Neutrophil (primary cell): ENCODE data around the gene EFTUD2.

Experiments used
- H3K27ac ChIP-seq: fragments of 200-600 bp; sonication (generic); 2 replicates; pipeline ENCODE4 v1.5.1; 2016; ENCODE audit warnings: mild to moderate bottlenecking, moderate library complexity
- H3K27me3 ChIP-seq: fragments of 200-600 bp; sonication (generic); 2 replicates; pipeline ENCODE4 v1.6.0; 2016; ENCODE audit warnings: mild to moderate bottlenecking
- H3K36me3 ChIP-seq: fragments of 200-600 bp; sonication (generic); 2 replicates; pipeline ENCODE4 v1.5.1; 2017
- H3K4me1 ChIP-seq, 2 experiments: fragments of 200-600 bp in 1 of 2; sonication (generic) in 1 of 2; 1 replicate in 1 of 2; 2 replicates in 1 of 2; pipeline versions ENCODE4 v1.5.1 to v1.6.1; 2013 to 2016; ENCODE audit warnings: low read depth in 1 of 2, low read length in 1 of 2, mild to moderate bottlenecking in 1 of 2, moderate library complexity in 1 of 2; ENCODE audit not compliant: control insufficient read depth in 1 of 2, insufficient read depth in 1 of 2
- H3K4me3 ChIP-seq, 2 experiments: fragments of 200-600 bp in 1 of 2; sonication (generic) in 1 of 2; 1 replicate in 1 of 2; 2 replicates in 1 of 2; pipeline ENCODE4 v1.5.1; 2013 to 2016; ENCODE audit warnings: low read depth in 1 of 2, low read length in 1 of 2, mild to moderate bottlenecking in 1 of 2, moderate library complexity in 1 of 2
- H3K9me3 ChIP-seq: fragments of 200-600 bp; sonication (generic); 2 replicates; pipeline ENCODE4 v1.5.1; 2016
- TF ChIP-seq, protein P1 (sequence below): fragments of 200-600 bp; sonication (generic); IDR thresholded peaks from 2 replicates; pipeline ENCODE4 v1.5.1; 2016; ENCODE audit warnings: antibody characterized with exemption

Gene EFTUD2

DNA sequence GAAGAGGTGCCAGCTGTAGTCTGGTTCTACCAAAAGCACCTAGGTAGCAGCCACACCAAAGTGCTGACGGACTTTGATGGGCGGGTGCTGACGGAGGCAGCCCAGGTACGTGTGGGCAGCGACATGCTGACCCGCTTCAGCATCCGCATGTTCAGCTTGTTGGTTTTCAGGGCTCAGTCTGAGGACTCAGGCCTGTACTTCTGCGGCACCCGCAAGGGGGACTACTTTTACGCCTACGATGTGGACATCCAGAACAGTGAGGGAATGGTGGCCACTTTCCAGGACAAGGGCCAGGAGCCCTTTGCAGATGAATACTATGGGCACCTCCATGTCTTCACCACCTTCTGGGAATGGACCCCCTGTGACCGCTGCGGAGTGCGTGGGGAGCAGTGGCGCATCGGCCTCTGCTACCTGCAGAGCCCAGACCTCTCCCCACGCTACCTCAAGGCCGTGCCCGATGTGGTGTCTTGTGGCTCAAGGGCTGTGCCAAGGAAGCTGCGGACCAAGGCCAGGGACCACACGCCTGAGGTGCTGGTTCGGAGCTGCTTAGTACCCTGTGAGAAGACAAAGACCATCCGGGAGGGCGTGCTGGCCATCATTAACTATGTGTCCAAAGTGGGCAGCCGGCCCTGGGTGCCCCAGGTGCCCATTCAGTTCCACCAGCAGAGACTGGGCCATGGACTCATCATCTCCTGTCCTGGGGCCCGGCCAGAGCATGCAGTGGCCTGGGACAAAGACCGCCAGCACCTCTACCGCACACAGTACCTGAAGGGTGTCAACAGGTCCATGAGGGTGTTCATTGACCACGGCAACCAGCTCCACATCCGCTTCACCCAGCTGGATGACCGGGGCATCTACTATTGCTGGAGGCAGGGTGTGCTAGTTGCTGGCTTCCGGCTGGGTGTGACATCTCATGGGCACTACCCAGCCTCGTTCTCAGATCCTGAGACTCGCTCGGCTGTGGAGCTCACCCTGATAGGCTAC, 5.0 kb upstream of the EFTUD2 start:
- H3K4me3 ChIP-seq = no peak overlapping the region
- no peaks in the 10 kb centered on the region for H3K9me3 ChIP-seq
- H3K27ac ChIP-seq = no peak overlapping the region
- no peaks in the 10 kb centered on the region for H3K36me3 ChIP-seq
- TF ChIP-seq, protein P1, sequence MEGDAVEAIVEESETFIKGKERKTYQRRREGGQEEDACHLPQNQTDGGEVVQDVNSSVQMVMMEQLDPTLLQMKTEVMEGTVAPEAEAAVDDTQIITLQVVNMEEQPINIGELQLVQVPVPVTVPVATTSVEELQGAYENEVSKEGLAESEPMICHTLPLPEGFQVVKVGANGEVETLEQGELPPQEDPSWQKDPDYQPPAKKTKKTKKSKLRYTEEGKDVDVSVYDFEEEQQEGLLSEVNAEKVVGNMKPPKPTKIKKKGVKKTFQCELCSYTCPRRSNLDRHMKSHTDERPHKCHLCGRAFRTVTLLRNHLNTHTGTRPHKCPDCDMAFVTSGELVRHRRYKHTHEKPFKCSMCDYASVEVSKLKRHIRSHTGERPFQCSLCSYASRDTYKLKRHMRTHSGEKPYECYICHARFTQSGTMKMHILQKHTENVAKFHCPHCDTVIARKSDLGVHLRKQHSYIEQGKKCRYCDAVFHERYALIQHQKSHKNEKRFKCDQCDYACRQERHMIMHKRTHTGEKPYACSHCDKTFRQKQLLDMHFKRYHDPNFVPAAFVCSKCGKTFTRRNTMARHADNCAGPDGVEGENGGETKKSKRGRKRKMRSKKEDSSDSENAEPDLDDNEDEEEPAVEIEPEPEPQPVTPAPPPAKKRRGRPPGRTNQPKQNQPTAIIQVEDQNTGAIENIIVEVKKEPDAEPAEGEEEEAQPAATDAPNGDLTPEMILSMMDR = no peak
- no peaks in the 10 kb centered on the region for H3K27me3 ChIP-seq
- peaks cover 19 to 26% of the 10 kb centered on the region in 2 experiments for H3K4me1 ChIP-seq

DNA sequence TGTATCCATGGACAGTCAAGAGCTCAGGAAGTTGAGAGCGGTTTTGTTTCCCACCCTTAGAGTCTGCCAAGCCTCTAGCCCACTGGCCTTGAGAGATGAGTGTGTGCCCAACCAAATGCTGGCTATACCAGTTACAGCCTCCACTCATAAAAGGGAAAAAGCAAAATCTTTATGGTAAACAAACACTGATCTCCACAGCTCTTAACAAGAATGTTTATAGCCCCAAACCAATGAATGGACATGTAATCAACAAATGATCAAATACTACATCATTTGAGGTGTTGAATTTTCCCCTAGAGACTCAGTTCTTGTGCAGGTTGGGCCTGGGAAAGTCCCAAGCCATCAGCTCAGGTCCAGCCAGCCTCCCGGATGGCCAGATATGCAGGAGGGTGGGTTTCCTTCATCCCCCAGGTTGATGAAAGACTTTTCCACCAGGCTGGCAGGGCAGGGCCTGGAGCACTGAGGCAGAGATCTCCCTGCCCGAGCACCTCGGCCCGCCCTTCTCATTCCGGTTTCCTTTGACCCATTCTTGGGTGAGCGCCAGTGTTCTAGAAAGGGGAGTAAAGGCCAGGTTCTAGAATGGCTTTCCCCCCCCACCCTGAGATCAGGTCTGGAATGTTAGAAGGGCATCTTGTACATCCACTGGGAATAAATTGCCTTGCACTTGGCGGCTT, 3.9 kb upstream of the EFTUD2 start:
- no peaks in the 10 kb centered on the region for H3K27me3 ChIP-seq
- H3K27ac ChIP-seq = no peak overlapping the region
- H3K4me1 ChIP-seq = peaks cover 26 to 35% of the 10 kb centered on the region in 2 experiments
- TF ChIP-seq, protein P1 = no peak
- H3K36me3 ChIP-seq = no peaks in the 10 kb centered on the region
- H3K4me3 ChIP-seq = no peak overlapping the region
- H3K9me3 ChIP-seq = no peaks in the 10 kb centered on the region

DNA sequence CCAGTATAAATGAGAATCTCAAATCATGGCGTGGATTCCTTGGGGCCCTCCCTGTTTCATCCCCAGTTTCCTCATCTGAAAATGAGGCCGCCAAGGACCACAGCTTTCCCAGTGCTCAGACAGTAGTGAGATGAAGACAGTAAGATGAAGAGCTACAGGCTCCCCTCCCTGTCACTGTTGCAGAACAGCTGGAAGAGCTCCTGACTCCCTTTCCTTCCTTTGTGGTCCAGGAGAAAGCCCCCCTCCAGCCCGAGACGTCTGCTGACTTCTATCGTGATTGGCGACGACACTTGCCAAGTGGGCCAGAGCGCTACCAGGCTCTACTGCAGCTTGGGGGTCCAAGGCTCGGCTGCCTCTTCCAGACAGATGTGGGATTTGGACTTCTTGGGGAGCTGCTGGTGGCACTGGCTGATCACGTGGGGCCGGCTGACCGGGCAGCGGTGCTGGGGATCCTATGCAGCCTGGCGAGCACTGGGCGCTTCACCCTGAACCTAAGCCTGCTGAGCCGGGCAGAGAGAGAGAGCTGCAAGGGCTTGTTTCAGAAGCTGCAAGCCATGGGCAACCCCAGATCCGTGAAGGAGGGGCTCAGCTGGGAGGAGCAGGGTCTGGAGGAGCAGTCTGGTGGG, 3.0 kb upstream of the EFTUD2 start:
- TF ChIP-seq, protein P1 = no peak
- Histone ChIP-seq H3K27ac (no peak overlapping the region), H3K4me1 (peaks cover 27 to 41% of the 10 kb centered on the region in 2 experiments)

DNA sequence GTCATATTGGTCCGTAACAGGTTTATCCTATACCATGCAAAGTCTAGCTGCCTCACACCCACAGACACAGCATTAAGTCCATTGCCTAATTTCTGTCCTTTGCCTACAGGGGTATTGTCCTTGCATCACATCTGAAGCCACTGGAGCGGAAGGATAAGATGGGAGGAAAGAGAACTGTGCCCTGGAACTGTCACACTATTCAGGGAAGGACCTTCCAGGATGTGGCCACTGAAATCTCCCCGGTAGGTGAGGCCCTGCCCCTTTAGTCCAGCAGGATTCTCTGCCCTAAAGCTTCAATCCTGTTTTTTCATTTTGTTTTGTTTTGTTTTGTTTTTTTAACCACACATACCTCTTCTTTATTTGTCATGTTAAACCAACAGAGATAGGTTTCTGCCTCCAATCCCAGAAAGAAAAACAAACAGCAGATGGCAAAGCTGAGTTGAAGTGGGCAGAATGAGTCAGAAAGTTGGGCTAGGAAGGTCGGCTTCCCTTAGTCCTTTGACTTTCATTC, 2.2 kb upstream of the EFTUD2 start:
- Histone ChIP-seq H3K4me1 (peaks cover 27 to 41% of the 10 kb centered on the region in 2 experiments), H3K27ac (no peak overlapping the region), H3K36me3 (no peaks in the 10 kb centered on the region), H3K27me3 (no peaks in the 10 kb centered on the region), H3K9me3 (no peaks in the 10 kb centered on the region), H3K4me3 (no peak overlapping the region)
- TF ChIP-seq, protein P1 = no peak

More for the DNA sequence above, 3.0 kb upstream of the EFTUD2 start:
- H3K4me3 ChIP-seq = no peak overlapping the region
- H3K36me3 ChIP-seq = no peaks in the 10 kb centered on the region
- H3K9me3 ChIP-seq = no peaks in the 10 kb centered on the region
- no peaks in the 10 kb centered on the region for H3K27me3 ChIP-seq

DNA sequence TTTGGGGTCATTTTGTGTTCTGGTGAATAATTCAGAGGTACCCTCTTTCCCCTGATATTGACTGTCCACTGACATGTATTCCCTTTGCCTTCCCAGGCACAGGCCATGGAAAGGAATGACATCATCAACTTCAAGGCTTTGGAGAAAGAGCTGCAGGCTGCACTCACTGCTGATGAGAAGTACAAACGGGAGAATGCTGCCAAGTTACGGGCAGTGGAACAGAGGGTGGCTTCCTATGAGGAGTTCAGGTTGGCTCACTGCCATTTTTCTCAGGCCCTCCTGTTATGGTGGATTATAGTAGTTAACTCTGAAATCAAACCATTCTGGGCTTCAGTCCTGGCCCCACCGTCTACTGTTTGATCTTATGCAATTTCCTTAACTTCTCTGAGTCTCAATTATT, 1.6 kb upstream of the EFTUD2 start:
- H3K27ac ChIP-seq = no peak overlapping the region
- H3K4me1 ChIP-seq = peaks cover 27 to 41% of the 10 kb centered on the region in 2 experiments
- H3K4me3 ChIP-seq = no peak overlapping the region
- no peaks in the 10 kb centered on the region for H3K9me3 ChIP-seq
- no peaks in the 10 kb centered on the region for H3K36me3 ChIP-seq
- TF ChIP-seq, protein P1 = no peak
- no peaks in the 10 kb centered on the region for H3K27me3 ChIP-seq
